ENCODE data around the gene BLNK.
"Not testable (repeated sequence)": the region's sequence is repeated elsewhere in the genome, so short reads cannot be mapped to it uniquely, and the experiment has no call there.

The BLNK gene

DNA sequence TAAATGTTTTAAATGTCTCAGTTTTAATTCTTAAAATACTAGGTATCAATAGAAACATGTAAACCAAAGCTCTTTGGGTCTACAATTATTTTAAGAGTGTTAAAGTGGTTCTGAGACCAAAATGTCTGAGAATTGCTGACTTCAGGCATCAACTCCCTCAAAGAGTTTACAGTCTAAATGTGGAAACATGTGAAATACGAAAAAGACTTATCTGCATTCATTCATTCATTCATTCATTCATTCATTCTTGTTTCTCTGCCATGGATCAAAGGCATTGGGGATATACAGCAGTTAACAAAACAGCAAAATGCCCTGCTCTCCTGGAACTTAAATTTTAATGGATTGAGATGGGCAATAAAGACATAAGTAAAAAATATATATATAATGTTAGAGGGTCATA lies 69.8 kb downstream of the BLNK start:
- TF ChIP-seq, protein P1, sequence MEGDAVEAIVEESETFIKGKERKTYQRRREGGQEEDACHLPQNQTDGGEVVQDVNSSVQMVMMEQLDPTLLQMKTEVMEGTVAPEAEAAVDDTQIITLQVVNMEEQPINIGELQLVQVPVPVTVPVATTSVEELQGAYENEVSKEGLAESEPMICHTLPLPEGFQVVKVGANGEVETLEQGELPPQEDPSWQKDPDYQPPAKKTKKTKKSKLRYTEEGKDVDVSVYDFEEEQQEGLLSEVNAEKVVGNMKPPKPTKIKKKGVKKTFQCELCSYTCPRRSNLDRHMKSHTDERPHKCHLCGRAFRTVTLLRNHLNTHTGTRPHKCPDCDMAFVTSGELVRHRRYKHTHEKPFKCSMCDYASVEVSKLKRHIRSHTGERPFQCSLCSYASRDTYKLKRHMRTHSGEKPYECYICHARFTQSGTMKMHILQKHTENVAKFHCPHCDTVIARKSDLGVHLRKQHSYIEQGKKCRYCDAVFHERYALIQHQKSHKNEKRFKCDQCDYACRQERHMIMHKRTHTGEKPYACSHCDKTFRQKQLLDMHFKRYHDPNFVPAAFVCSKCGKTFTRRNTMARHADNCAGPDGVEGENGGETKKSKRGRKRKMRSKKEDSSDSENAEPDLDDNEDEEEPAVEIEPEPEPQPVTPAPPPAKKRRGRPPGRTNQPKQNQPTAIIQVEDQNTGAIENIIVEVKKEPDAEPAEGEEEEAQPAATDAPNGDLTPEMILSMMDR (IDR thresholded peaks at IDR 0.05; ENCODE audit: low read length, missing control alignments) = no peak
- DNase-seq (ENCODE audit: low read depth) = no peak
- no peak overlapping the region for H3K4me3 ChIP-seq (replicated peaks; ENCODE audit: low read depth, low read length)

DNA sequence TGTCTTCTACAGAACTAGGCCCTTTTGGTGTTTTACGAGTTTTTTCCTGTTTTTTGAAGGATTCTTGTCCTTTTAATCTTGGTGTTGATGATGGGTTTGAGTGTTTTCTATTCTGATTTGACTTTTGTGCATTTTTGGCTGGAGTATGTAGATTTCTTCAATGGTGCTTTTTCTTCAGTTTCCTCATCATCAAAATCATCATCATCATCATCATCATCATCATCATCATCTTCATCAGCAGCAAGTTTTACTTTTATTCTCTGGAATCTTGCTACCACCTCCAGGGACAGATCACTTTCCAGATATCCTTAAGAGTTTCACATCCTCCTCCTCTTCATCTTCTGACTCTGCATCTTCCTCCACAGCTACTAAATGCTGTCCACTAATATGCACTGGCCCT lies 81.9 kb downstream of the BLNK start:
- DNase-seq (ENCODE audit: low read depth); H3K4me3 ChIP-seq (replicated peaks; ENCODE audit: low read depth, low read length): not testable (repeated sequence)

DNA sequence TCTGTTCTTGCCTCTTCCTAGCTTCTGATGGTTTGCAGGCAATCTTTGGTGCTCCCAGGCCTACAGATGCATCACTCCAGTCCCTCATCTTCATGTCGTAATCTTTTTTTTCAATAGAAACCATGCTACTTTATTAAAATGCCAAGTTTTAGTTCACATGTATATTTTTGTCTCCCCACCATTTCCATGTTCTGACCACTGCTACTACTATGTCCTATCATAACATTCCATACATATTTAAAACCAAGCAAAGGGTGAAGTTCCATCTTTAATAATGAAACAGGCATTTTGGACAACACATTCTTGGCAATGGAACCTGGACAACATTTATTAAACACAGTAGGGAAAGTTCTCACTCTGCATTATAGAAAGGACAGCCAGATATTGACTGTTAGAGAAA lies 82.5 kb downstream of the BLNK start:
- H3K4me3 ChIP-seq (replicated peaks; ENCODE audit: low read depth, low read length) = no peak overlapping the region
- TF ChIP-seq, protein P1 (IDR thresholded peaks at IDR 0.05; ENCODE audit: low read length, missing control alignments) = no peak
- peak; percentile 14 for DNase-seq (ENCODE audit: low read depth)

DNA sequence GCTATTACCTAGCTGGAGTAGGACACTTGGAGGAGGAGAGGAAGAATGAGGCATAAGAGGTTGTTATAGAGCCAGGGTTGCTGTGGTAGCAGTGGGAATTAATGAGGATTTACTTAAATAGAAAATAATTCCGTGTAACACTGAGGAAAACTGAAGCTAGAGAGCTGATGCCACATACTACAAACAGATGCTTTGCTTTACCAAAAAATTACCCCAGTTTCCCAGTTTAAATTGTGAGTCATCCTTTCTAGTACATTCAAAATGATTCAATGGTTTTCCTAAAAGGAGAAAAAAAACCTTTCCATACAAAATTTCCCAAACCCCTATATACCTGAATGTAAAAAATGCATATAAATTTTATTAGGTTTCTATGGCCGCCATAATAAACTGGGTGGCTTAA lies 82.9 kb downstream of the BLNK start:
- TF ChIP-seq, protein P1 (IDR thresholded peaks at IDR 0.05; ENCODE audit: low read length, missing control alignments) = no peak
- no peak for DNase-seq (ENCODE audit: low read depth)
- H3K4me3 ChIP-seq (replicated peaks; ENCODE audit: low read depth, low read length) = no peak overlapping the region

DNA sequence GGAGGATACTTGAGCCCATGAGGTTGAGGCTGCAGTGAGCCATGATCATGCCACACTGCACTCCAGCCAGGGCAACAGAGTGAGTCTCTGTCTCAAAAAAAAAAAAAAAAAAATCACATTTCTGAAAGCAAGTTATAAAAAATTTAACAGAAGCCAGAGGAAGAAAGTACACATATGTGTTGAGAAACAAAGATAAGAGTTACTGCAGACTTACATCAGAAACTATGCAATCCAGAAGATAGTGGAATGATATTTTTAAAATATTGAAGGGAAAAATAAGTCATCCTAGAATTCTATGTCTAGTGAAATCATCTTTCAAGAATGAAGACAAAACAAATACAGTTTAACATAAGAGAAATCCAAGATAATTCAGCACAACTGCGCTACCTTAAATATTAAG lies 94.4 kb downstream of the BLNK start:
- DNase-seq (ENCODE audit: low read depth) = no peak
- TF ChIP-seq, protein P1 (IDR thresholded peaks at IDR 0.05; ENCODE audit: low read length, missing control alignments) = no peak
- no peak overlapping the region for H3K4me3 ChIP-seq (replicated peaks; ENCODE audit: low read depth, low read length)

DNA sequence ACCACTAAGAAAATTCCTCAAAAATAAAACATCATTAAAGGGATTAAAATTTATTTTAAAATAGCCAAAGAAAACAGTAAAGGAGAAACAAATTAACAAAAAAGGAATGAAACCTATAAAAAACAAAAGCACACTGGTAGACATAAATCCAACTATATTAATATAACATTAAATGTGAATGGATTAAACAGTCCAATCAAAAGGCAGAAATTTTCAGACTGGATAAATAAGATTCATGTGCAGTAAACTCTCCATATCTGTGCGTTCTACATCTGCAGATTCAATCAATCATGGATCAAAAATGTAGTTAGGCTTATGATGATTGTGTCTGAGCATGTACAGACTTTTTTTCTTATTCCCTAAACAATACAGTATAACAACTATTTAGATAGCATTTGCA lies 98.7 kb downstream of the BLNK start:
- TF ChIP-seq, protein P1 (IDR thresholded peaks at IDR 0.05; ENCODE audit: low read length, missing control alignments) = no peak
- no peak overlapping the region for H3K4me3 ChIP-seq (replicated peaks; ENCODE audit: low read depth, low read length)
- DNase-seq (ENCODE audit: low read depth) = no peak

DNA sequence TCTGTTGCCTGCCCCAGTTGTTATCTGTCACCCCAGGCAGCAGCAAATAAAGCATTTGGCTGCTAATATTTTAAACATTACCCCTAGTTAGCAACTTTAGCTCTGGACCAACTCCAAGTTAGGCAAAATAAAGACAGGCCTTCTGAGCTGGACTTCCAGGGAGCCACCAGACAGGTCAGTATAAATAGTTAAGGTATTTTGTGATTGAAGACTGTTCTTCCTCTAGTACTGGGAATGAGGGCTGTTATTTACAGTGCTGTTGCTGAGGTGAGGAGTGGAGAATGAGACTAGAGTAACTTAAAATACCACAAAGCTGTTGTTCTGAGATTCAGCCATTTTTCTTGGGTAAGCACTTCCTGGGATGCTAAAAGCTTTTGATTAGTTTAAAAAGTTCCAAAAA lies 101.1 kb downstream of the BLNK start:
- DNase-seq (ENCODE audit: low read depth) = no peak
- TF ChIP-seq, protein P1 (IDR thresholded peaks at IDR 0.05; ENCODE audit: low read length, missing control alignments) = no peak

DNA sequence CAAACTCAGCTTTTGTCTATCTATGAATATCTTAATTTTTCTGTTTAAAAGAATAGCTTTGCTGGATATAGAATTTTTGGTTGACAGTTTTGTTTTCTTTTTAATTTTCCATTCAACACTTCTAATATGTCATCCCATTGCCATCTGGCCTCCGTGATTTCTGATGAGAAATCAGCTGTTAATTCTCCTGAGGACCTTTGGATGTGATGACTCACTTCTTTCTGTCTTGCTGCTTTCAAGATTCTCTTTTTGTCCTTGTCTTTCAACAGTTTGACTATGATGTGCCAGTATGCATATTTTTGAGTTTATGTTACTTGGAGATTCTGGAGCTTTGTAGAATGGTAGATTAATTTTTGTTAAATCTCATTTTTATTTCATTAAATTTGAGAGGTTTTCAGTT lies 102.8 kb downstream of the BLNK start:
- no peak overlapping the region for H3K4me3 ChIP-seq (replicated peaks; ENCODE audit: low read depth, low read length)
- no peak for DNase-seq (ENCODE audit: low read depth)
- TF ChIP-seq, protein P1 (IDR thresholded peaks at IDR 0.05; ENCODE audit: low read length, missing control alignments) = no peak

More for the DNA sequence above, 101.1 kb downstream of the BLNK start:
- H3K4me3 ChIP-seq (replicated peaks; ENCODE audit: low read depth, low read length) = no peak overlapping the region
